ENCODE results near the gene PACRG.

The PACRG gene

DNA sequence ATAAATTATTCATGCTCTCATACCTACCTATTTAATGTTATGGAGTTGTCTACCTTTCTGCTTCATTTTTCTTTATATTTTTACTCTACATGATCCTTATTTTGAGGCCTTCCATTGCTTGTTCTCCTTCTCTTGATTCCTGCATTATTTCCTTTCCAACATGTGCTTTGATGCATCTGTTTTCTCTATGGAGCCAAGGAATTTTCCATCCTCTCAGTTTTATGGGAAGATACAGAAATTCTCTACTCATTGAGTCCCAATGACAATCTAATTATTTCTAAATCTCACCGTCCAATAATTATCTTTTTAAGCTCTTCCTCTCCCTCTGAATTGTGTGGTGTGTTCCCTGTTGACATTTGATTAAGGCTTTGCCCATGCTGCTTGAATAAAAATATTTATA, 136.0 kb downstream of the PACRG start:
- Histone ChIP-seq H3K36me3 (ENCODE audit: control insufficient read depth in 1 of 2, insufficient read depth in 2 of 2, low read depth in 1 of 2, low read length in 2 of 2) (no peaks in the 10 kb centered on the region), H3K18ac (ENCODE audit: low read depth in 1 of 2, low read length in 2 of 2) (no peak overlapping the region), H2BK12ac (ENCODE audit: low read length in 2 of 2) (no peak overlapping the region), H4K8ac (ENCODE audit: low read length) (no peak overlapping the region), H3K9me3 (ENCODE audit: control insufficient read depth, low read length) (no peaks in the 10 kb centered on the region), H3K79me1 (replicated peaks; ENCODE audit: low read length, poor library complexity, severe bottlenecking) (no peaks in the 10 kb centered on the region), H3K9ac (ENCODE audit: low read length) (no peak overlapping the region), H3K4me2 (ENCODE audit: low read length, poor library complexity, severe bottlenecking) (no peak overlapping the region), H3K27me3 (ENCODE audit: control insufficient read depth in 1 of 2, insufficient read depth in 1 of 2, low read length in 2 of 2) (no peaks in the 10 kb centered on the region), H3K4ac (ENCODE audit: low read depth in 1 of 2, low read length in 2 of 2) (no peak overlapping the region), H4K91ac (ENCODE audit: low read length) (no peak overlapping the region), H2BK5ac (ENCODE audit: low read depth, low read length, poor library complexity, severe bottlenecking) (no peak overlapping the region), H2AK5ac (ENCODE audit: low read length, severe bottlenecking) (no peak overlapping the region), H3K23ac (ENCODE audit: low read length in 2 of 2) (no peak overlapping the region), H2AFZ (ENCODE audit: low read depth, low read length) (no peak overlapping the region), H2BK15ac (ENCODE audit: low read depth, poor library complexity, severe bottlenecking) (no peak overlapping the region), H3K14ac (ENCODE audit: low read length in 2 of 2) (no peak overlapping the region), H3K27ac (ENCODE audit: low read length, poor library complexity, severe bottlenecking) (no peak overlapping the region), H3K4me1 (ENCODE audit: control insufficient read depth, insufficient read depth, low read depth, low read length) (peaks cover 1% of the 10 kb centered on the region), H3K4me3 (ENCODE audit: insufficient read depth in 1 of 2, low read depth in 1 of 2, low read length in 2 of 2) (no peak overlapping the region), H2BK120ac (ENCODE audit: low read depth, low read length) (no peak overlapping the region)
- DNase-seq: no peak
- no CpG with 5 or more reads among the region's 1 CpG for WGBS

DNA sequence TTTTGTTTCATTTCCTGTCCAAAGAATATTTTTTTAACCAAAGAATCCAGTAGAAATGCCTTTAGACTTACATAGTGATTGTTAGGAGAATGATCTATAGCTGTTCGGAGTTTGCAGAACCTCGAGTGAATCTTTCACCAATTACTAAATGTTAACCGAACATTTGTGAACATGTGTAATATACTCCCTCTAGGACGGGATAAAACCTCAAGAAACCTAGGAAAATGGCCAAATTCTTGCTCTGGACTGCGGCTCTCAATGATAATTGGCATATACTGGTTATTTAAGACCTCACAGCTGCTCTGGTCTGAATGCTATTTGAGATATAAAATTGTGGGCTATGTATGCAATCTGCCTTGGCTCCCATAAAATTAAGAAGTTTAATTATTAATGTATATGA, 137.1 kb downstream of the PACRG start:
- Histone ChIP-seq H3K36me3 (ENCODE audit: control insufficient read depth in 1 of 2, insufficient read depth in 2 of 2, low read depth in 1 of 2, low read length in 2 of 2) (no peaks in the 10 kb centered on the region), H3K27ac (ENCODE audit: low read length, poor library complexity, severe bottlenecking) (peak overlapping the region; percentile 48), H2BK5ac (ENCODE audit: low read depth, low read length, poor library complexity, severe bottlenecking) (no peak overlapping the region), H3K4me2 (ENCODE audit: low read length, poor library complexity, severe bottlenecking) (no peak overlapping the region), H3K4me1 (ENCODE audit: control insufficient read depth, insufficient read depth, low read depth, low read length) (peaks cover 1% of the 10 kb centered on the region), H2BK12ac (ENCODE audit: low read length in 2 of 2) (no peak overlapping the region), H2AK5ac (ENCODE audit: low read length, severe bottlenecking) (no peak overlapping the region), H3K9me3 (ENCODE audit: control insufficient read depth, low read length) (no peaks in the 10 kb centered on the region), H3K9ac (ENCODE audit: low read length) (no peak overlapping the region), H4K91ac (ENCODE audit: low read length) (no peak overlapping the region), H3K4me3 (ENCODE audit: insufficient read depth in 1 of 2, low read depth in 1 of 2, low read length in 2 of 2) (no peak overlapping the region), H3K27me3 (ENCODE audit: control insufficient read depth in 1 of 2, insufficient read depth in 1 of 2, low read length in 2 of 2) (no peaks in the 10 kb centered on the region), H2BK15ac (ENCODE audit: low read depth, poor library complexity, severe bottlenecking) (no peak overlapping the region), H2BK120ac (ENCODE audit: low read depth, low read length) (no peak overlapping the region), H2AFZ (ENCODE audit: low read depth, low read length) (no peak overlapping the region), H3K4ac (ENCODE audit: low read depth in 1 of 2, low read length in 2 of 2) (no peak overlapping the region), H4K8ac (ENCODE audit: low read length) (no peak overlapping the region), H3K14ac (ENCODE audit: low read length in 2 of 2) (no peak overlapping the region), H3K79me1 (replicated peaks; ENCODE audit: low read length, poor library complexity, severe bottlenecking) (no peaks in the 10 kb centered on the region), H3K23ac (ENCODE audit: low read length in 2 of 2) (no peak overlapping the region), H3K18ac (ENCODE audit: low read depth in 1 of 2, low read length in 2 of 2) (no peak overlapping the region)
- no peak for DNase-seq
- 88% methylated on average over 5 of the region's 5 CpGs for WGBS

DNA sequence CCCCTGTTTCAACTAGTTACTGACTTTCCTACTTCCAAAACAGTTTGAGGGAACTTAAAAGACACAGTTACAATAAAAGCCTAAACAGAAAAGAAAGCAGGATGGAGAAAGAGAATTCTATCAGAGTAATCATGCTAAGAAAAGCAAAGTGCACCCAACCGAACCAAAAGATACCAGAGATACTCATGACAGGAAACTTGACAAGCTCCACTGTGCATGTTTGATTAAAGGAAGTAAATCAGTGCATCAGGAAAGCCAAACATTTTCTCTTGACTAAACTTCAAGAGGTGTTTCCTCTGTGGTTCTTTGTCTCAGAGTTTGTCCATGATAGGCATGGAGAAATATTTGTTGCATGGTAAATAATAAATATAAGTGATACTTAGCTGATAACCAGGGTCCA, 138.9 kb downstream of the PACRG start:
- Histone ChIP-seq H3K27ac (ENCODE audit: low read length, poor library complexity, severe bottlenecking) (peak overlapping the region; percentile 11), H2BK12ac (ENCODE audit: low read length in 2 of 2) (no peak overlapping the region), H3K9me3 (ENCODE audit: control insufficient read depth, low read length) (no peaks in the 10 kb centered on the region), H3K23ac (ENCODE audit: low read length in 2 of 2) (no peak overlapping the region), H3K4ac (ENCODE audit: low read depth in 1 of 2, low read length in 2 of 2) (no peak overlapping the region), H4K91ac (ENCODE audit: low read length) (no peak overlapping the region), H2BK120ac (ENCODE audit: low read depth, low read length) (no peak overlapping the region), H2BK5ac (ENCODE audit: low read depth, low read length, poor library complexity, severe bottlenecking) (peak overlapping the region; percentile 24), H3K9ac (ENCODE audit: low read length) (no peak overlapping the region), H4K8ac (ENCODE audit: low read length) (no peak overlapping the region), H3K27me3 (ENCODE audit: control insufficient read depth in 1 of 2, insufficient read depth in 1 of 2, low read length in 2 of 2) (no peaks in the 10 kb centered on the region), H3K14ac (ENCODE audit: low read length in 2 of 2) (no peak overlapping the region), H2AK5ac (ENCODE audit: low read length, severe bottlenecking) (no peak overlapping the region), H2AFZ (ENCODE audit: low read depth, low read length) (no peak overlapping the region), H3K36me3 (ENCODE audit: control insufficient read depth in 1 of 2, insufficient read depth in 2 of 2, low read depth in 1 of 2, low read length in 2 of 2) (no peaks in the 10 kb centered on the region), H2BK15ac (ENCODE audit: low read depth, poor library complexity, severe bottlenecking) (no peak overlapping the region), H3K4me2 (ENCODE audit: low read length, poor library complexity, severe bottlenecking) (no peak overlapping the region), H3K4me3 (ENCODE audit: insufficient read depth in 1 of 2, low read depth in 1 of 2, low read length in 2 of 2) (no peak overlapping the region), H3K4me1 (ENCODE audit: control insufficient read depth, insufficient read depth, low read depth, low read length) (peaks cover 3% of the 10 kb centered on the region), H3K79me1 (replicated peaks; ENCODE audit: low read length, poor library complexity, severe bottlenecking) (no peaks in the 10 kb centered on the region), H3K18ac (ENCODE audit: low read depth in 1 of 2, low read length in 2 of 2) (no peak overlapping the region)
- DNase-seq: no peak
- 43% methylated on average over 1 of the region's 1 CpG for WGBS

DNA sequence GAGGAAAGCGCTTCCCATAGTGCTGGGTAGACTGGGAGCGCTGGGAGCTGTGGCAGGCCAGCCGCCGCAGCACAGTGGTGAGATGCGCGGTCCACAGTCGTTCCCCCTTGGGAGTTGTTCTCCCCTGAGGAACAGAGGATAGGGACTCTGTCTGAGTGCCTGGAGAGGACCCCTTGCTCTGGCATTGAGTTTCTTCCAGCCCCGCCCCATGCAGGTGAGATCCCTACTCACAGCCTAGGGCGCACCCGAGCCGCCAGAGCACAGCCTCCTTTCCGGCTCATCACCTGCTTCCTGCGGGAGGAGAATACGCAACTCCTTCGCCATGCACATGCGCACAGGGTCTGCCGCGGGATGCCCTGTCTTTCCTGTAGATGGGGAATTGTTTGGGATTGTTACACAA, 140.6 kb downstream of the PACRG start:
- Histone ChIP-seq H3K23ac (ENCODE audit: low read length in 2 of 2) (no peak overlapping the region), H2BK12ac (ENCODE audit: low read length in 2 of 2) (no peak overlapping the region), H3K9ac (ENCODE audit: low read length) (no peak overlapping the region), H3K27me3 (ENCODE audit: control insufficient read depth in 1 of 2, insufficient read depth in 1 of 2, low read length in 2 of 2) (no peaks in the 10 kb centered on the region), H3K14ac (ENCODE audit: low read length in 2 of 2) (no peak overlapping the region), H3K4ac (ENCODE audit: low read depth in 1 of 2, low read length in 2 of 2) (no peak overlapping the region), H3K4me3 (ENCODE audit: insufficient read depth in 1 of 2, low read depth in 1 of 2, low read length in 2 of 2) (peak overlapping the region in 1 of 2 experiments; percentile 12), H4K8ac (ENCODE audit: low read length) (no peak overlapping the region), H4K91ac (ENCODE audit: low read length) (no peak overlapping the region), H3K18ac (ENCODE audit: low read depth in 1 of 2, low read length in 2 of 2) (no peak overlapping the region), H2AK5ac (ENCODE audit: low read length, severe bottlenecking) (peak overlapping the region; percentile 51), H2BK5ac (ENCODE audit: low read depth, low read length, poor library complexity, severe bottlenecking) (no peak overlapping the region), H3K36me3 (ENCODE audit: control insufficient read depth in 1 of 2, insufficient read depth in 2 of 2, low read depth in 1 of 2, low read length in 2 of 2) (no peaks in the 10 kb centered on the region), H3K9me3 (ENCODE audit: control insufficient read depth, low read length) (no peaks in the 10 kb centered on the region), H3K4me1 (ENCODE audit: control insufficient read depth, insufficient read depth, low read depth, low read length) (peaks cover 3% of the 10 kb centered on the region), H3K79me1 (replicated peaks; ENCODE audit: low read length, poor library complexity, severe bottlenecking) (no peaks in the 10 kb centered on the region), H2BK15ac (ENCODE audit: low read depth, poor library complexity, severe bottlenecking) (no peak overlapping the region), H3K4me2 (ENCODE audit: low read length, poor library complexity, severe bottlenecking) (no peak overlapping the region), H3K27ac (ENCODE audit: low read length, poor library complexity, severe bottlenecking) (no peak overlapping the region), H2BK120ac (ENCODE audit: low read depth, low read length) (no peak overlapping the region), H2AFZ (ENCODE audit: low read depth, low read length) (no peak overlapping the region)
- DNase-seq: no peak
- 91% methylated on average over 15 of the region's 18 CpGs for WGBS
